Panc1 (cell line): Measurements from ENCODE around the gene SUZ12.
"Not testable (repeated sequence)": the region's sequence is repeated elsewhere in the genome, so short reads cannot be mapped to it uniquely, and the experiment has no call there.

ENCODE experiments used
- POLR2AphosphoS5 ChIP-seq: IDR thresholded peaks from 2 replicates; pipeline ENCODE4 v1.6.1; 2012; ENCODE audit warnings: mild to moderate bottlenecking, low read depth, low read length, moderate library complexity
- TF ChIP-seq, protein P1 (sequence below): fragments of 450-650 bp; IDR thresholded peaks from 2 replicates; pipeline ENCODE4 v1.5.1; 2017; ENCODE audit warnings: mild to moderate bottlenecking

DNA sequence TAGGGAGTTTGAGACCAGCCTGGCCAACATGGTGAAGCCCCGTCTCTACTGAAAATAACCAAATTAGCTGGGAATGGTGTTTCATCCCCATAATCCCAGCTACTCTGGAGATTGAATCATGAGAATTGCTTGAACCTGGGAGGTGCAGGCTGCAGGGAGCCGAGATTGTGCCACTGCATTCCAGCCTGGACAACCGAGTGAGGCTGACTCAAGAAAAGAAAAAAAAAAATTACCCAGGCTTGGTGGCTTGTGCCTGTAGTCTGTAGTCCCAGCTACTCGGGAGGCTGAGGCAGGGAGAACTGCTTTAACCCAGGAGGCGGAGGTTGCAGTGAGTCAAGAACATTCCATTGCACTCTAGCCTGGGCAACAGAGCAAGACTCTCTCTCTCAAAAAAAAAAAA lies 33.6 kb downstream of the SUZ12 start:
- TF ChIP-seq, protein P1, sequence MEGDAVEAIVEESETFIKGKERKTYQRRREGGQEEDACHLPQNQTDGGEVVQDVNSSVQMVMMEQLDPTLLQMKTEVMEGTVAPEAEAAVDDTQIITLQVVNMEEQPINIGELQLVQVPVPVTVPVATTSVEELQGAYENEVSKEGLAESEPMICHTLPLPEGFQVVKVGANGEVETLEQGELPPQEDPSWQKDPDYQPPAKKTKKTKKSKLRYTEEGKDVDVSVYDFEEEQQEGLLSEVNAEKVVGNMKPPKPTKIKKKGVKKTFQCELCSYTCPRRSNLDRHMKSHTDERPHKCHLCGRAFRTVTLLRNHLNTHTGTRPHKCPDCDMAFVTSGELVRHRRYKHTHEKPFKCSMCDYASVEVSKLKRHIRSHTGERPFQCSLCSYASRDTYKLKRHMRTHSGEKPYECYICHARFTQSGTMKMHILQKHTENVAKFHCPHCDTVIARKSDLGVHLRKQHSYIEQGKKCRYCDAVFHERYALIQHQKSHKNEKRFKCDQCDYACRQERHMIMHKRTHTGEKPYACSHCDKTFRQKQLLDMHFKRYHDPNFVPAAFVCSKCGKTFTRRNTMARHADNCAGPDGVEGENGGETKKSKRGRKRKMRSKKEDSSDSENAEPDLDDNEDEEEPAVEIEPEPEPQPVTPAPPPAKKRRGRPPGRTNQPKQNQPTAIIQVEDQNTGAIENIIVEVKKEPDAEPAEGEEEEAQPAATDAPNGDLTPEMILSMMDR = not testable (repeated sequence)
- not testable (repeated sequence) for TF ChIP-seq POLR2AphosphoS5
